Effector CD8-positive, alpha-beta T cell (primary cell): Measurements from ENCODE around the gene ITFG2.
A peak's percentile ranks its signal among the peaks of the same experiment; 100 is the strongest.
"Not testable (repeated sequence)": the region's sequence is repeated elsewhere in the genome, so short reads cannot be mapped to it uniquely, and the experiment has no call there.

ENCODE experiments used
- DNase-seq: peaks from one replicate; lab custom pipeline; 2025; lab: John Stamatoyannopoulos, UW
- total RNA-seq, 4 experiments: gene quantifications; one replicate each; lab custom pipeline; 2026; lab: John Stamatoyannopoulos, UW

Gene ITFG2
- total RNA-seq: 46.0 to 87.7 (median 51.4) reads per million in 4 experiments

DNA sequence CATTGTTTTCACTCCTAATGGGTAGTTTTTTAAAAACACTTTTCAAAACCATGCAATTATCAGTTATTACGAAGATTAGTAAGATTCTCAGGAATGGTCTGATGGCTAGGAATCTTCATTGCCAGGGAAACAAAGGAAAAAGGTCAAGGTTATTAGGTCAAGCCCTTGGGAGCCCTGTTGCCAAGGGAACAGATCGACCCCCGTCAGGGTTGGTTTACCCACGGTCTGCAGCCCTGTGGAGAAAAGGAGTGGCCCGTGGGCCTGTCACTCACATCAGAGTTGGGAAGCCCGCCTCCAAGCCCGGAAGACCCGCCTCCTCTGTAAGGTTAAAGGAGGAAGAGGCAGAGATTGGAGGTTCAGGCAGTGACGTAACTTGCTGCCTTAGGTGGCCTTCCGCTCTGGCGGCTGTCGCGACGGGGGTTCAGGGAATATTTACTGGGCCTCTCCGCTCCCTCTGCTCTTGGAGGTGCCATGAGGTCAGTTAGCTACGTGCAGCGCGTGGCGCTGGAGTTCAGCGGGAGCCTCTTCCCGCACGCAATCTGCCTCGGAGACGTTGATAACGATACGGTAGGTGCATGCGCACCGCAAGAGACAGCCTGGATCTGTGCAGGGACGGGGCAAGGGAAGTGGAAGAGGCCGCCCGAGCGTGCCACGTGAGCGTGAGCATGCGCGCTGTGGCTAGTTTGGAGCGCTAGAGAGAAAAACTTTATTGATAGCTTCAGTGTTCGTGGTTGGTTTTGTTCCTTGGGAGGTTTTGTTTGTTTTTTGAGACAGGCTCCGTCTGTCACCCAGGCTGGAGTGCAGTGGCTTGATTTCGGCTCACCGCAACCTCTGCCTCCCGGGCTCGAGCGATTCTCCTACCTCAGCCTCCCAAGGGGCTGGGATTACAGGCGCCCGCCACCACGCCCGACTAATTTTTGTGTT is at the start of gene ITFG2:
Gene ITFG2 (plus strand): TSS at position 379 of the 924 bp plus-strand sequence. CDS start 93 bp downstream, at position 472.
- DNase-seq: peak; percentile 92

GRCh38 chr12:2764398-2764797 is 48.1 kb upstream of the ITFG2 start:
- DNase-seq: no peak

GRCh38 chr12:2765052-2765451 is 47.4 kb upstream of the ITFG2 start:
- no peak for DNase-seq

- DNase-seq: no peak
These were observed 46.9 kb upstream of the ITFG2 start for GRCh38 chr12:2765608-2766007.

GRCh38 chr12:2768224-2768961 is 44.1 kb upstream of the ITFG2 start:
- DNase-seq: no peak

GRCh38 chr12:2769866-2770533 is 42.5 kb upstream of the ITFG2 start:
- DNase-seq: no peak

- not testable (repeated sequence) for DNase-seq
These were observed 41.9 kb upstream of the ITFG2 start for GRCh38 chr12:2770544-2770943.

DNA sequence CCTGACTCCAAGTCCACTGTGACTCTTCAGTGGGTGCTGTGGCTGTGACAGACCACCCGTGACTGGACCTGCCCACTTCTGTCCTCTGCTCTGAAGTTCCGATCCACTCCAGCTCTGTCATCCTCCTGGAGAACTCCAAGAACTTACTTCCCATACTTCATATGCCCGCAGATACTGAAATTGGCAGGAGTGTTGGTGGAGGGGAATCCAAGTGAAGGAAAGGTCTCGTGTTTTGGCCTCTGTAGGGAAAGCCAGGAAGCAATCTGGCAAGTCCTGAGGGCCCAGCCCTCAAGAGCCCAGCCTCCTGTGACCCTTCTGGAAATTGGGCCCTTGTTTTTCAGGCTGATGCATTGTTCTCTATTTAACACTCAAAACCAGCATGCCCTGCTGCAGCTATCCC is 40.1 kb upstream of the ITFG2 start:
- no peak for DNase-seq

- no peak for DNase-seq
These were observed 39.1 kb upstream of the ITFG2 start for GRCh38 chr12:2773199-2773875.

- DNase-seq: no peak
These were observed 37.0 kb upstream of the ITFG2 start for GRCh38 chr12:2775431-2775830.

DNA sequence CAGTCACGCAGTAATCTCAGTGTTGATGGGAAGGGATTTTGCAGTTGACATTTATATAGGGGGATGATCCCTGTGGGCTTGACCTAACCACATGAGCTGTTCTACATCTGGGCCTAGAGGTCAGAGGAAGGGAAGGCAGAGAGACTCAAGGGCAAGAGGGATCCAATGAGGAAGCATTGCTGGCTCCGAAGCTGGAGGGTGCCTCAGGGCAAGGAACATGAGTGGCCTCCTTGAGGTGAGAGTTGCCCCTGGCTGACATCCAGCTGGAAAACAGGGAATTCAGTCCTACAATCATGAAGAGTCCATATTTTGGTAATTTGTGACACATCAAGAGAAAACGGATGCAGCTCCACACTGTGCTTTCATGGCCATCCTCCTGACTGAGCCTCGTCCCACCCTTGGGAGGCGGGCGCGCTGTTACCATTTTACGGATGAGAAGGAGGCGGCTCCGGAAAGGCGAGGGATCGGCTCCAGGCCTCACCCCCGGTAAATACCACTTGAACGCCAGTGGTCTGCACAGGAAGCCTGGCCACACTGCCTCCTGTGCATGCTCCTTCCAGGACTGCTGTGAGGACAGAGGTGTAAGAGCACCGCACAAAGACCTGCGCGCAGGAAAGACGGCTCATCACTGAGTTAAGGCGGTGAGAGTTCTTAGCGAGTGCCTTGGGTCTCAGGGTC is 36.2 kb upstream of the ITFG2 start:
- DNase-seq: no peak

DNA sequence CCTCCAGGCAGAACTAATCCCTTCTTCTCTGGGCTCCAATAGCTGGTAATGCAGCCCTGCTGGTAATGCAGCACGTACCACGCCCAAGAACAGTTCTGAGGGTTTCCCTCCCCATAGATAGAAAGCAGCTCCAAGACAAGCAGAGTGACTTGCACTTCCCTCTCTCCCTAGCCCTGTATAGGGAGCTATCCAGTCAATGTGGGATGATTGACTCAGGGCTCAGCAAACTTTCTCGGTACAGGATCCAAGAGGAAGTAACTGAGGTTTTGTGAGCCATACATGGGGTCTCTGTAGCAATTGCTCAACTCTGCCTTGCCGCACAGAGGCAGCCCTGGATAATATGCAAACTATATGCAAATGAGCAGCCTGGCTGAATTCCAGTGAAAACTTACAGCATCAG is 33.2 kb upstream of the ITFG2 start:
- DNase-seq: no peak

DNA sequence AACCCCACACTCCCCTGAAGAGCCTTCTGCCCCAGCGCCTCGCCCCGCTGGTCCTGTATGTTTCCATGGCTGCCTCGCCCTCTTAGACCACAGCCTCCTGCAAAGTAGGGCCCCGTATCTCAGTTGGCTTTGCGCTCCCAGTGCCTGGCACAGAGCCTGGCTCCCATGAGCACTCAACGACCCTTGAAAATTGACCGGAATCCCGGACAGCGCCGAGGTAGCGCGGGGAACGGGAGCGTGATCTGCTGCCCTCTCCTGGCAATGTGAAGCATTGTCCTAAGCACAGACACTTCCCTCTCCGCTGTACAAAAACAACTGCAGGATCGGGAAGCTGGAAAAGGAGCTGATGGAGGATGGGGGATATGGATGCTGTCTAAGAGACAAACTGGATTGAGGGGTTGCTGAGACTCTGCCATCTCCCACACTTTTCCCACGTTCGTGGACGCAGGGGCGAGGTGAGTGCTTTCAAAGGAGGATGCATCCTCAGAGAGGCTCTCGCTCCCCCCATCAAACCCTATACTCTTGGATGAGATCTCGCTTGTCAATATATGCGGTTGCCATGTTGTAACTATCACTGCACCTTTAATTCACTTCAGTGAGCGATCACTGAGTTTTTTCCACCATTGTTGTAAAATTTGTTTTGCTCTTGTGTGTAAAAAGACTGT is 28.4 kb upstream of the ITFG2 start:
- peak; percentile 24 for DNase-seq

- DNase-seq: no peak
These were observed 27.5 kb upstream of the ITFG2 start for GRCh38 chr12:2785017-2785416.

DNA sequence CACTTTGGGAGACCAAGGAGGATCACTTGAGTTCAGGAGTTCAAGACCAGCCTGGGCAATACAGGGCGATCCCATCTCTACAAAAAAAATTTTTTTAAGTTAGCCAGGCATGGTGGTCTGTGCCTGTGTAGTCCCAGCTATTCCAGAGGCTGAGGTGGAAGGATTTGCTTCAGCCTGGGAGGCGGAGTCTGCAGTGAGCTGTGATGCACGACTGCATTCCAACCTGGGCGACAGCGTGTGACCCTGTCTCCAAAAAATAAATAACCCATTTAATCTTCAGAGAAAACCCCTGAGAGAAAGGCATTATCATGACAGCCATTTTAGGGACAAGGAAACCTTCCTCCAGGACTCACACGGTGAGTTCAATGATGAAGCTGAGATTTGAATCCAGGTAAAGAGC is 21.4 kb upstream of the ITFG2 start:
- DNase-seq: no peak

- DNase-seq: no peak
These were observed 19.6 kb upstream of the ITFG2 start for GRCh38 chr12:2792671-2793500.

DNA sequence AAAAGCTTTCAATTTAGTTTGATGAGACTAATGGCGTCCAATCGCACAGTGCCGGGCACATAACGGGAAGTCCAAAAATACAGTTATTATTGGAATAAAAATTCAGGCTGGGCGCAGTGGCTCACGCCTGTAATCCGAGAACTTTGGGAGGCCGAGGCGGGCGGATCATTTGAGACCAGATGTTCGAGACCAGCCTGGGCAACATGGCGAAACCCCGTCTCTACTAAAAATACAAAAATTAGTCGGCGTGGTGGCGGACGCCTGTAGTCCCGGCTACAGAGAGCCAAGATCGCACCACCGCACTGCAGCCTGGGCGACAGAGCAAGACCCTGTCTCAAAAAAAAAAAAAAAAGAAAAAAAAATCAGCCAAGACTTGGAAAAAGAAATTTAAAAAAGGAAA is 18.9 kb upstream of the ITFG2 start:
- DNase-seq: no peak

- peak; percentile 37 for DNase-seq
These were observed 18.2 kb upstream of the ITFG2 start for GRCh38 chr12:2794191-2794735.

GRCh38 chr12:2794736-2795289 is 17.7 kb upstream of the ITFG2 start, which contains the start of gene FKBP4:
TSS of gene FKBP4 (plus strand) at chr12:2794970. CDS start at chr12:2795140, 170 bp downstream.
- peak; percentile 82 for DNase-seq
